ENCODE measurements around the gene TTLL5.

- TF ChIP-seq RAD21 (IDR thresholded peaks at IDR 0.05; ENCODE audit: low read depth) (no peak), MAX (IDR thresholded peaks at IDR 0.05) (no peak), USF1 (IDR thresholded peaks at IDR 0.05) (no peak), CEBPB (IDR thresholded peaks at IDR 0.05) (no peak), ZBTB7A (IDR thresholded peaks at IDR 0.05; ENCODE audit: low read depth) (no peak), TAF1 (IDR thresholded peaks at IDR 0.05; ENCODE audit: low read depth) (no peak), FOXM1 (IDR thresholded peaks at IDR 0.05; ENCODE audit: borderline replicate concordance, low read depth) (no peak), TEAD4 (IDR thresholded peaks at IDR 0.05) (no peak), EP300 (IDR thresholded peaks at IDR 0.05; ENCODE audit: borderline replicate concordance) (no peak), REST (IDR thresholded peaks at IDR 0.05; ENCODE audit: low read depth) (no peak), CREB1 (IDR thresholded peaks at IDR 0.05; ENCODE audit: low read depth) (no peak), YY1 (IDR thresholded peaks at IDR 0.05; ENCODE audit: low read depth) (no peak), NFIC (IDR thresholded peaks at IDR 0.05) (no peak)
These were observed 220.9 kb downstream of the TTLL5 start for GRCh38 chr14:75881994-75882393.
